Mesenchymal stem cell (in vitro differentiated cells and primary cell): Measurements from ENCODE around the gene RPP25. TPM values are rescaled to one million over a fixed set of nuclear protein-coding genes. Genes with fewer than 3 reads are reported as not detected.

ENCODE experiments used
- DNase-seq: peaks from one replicate; pipeline ENCODE4 v3.0.0-alpha.2; 2013
- H2AFZ ChIP-seq: one replicate; pipeline ENCODE4 v1.6.1; 2013; ENCODE audit warnings: low read depth, mild to moderate bottlenecking, control low read depth, inconsistent platforms, low read length, moderate library complexity
- H2AK5ac ChIP-seq: 2 replicates; pipeline ENCODE4 v1.6.1; 2013; ENCODE audit warnings: low read length, moderate library complexity, mild to moderate bottlenecking, inconsistent platforms; ENCODE audit not compliant: severe bottlenecking
- H2BK120ac ChIP-seq: one replicate; pipeline ENCODE4 v1.6.1; 2013; ENCODE audit warnings: low read depth, mild to moderate bottlenecking, inconsistent platforms, low read length, moderate library complexity
- H2BK12ac ChIP-seq, 2 experiments: one replicate each; pipeline ENCODE4 v1.6.1; 2013; ENCODE audit warnings: inconsistent platforms in 2 of 2, low read length in 2 of 2, mild to moderate bottlenecking in 2 of 2, moderate library complexity in 2 of 2, control low read depth in 1 of 2
- H2BK15ac ChIP-seq: one replicate; pipeline ENCODE4 v1.6.1; 2013; ENCODE audit warnings: mild to moderate bottlenecking, low read depth, inconsistent platforms; ENCODE audit not compliant: poor library complexity, severe bottlenecking
- H2BK5ac ChIP-seq: 2 replicates; pipeline ENCODE4 v1.6.1; 2013; ENCODE audit warnings: low read depth, mild to moderate bottlenecking, low read length, control low read depth, inconsistent platforms; ENCODE audit not compliant: poor library complexity, severe bottlenecking
- H3K14ac ChIP-seq, 2 experiments: one replicate each; pipeline ENCODE4 v1.6.1; 2013; ENCODE audit warnings: inconsistent platforms in 2 of 2, low read length in 2 of 2, control low read depth in 1 of 2, mild to moderate bottlenecking in 1 of 2, moderate library complexity in 1 of 2
- H3K18ac ChIP-seq, 2 experiments: one replicate each; pipeline ENCODE4 v1.6.1; 2013; ENCODE audit warnings: inconsistent platforms in 2 of 2, low read length in 2 of 2, control low read depth in 1 of 2, low read depth in 1 of 2, mild to moderate bottlenecking in 1 of 2
- H3K23ac ChIP-seq, 2 experiments: one replicate each; pipeline ENCODE4 v1.6.1; 2013; ENCODE audit warnings: inconsistent platforms in 2 of 2, low read length in 2 of 2, mild to moderate bottlenecking in 2 of 2, moderate library complexity in 2 of 2, control low read depth in 1 of 2
- H3K27ac ChIP-seq: 2 replicates; pipeline ENCODE4 v1.5.1; 2013; ENCODE audit warnings: mild to moderate bottlenecking, moderate library complexity, low read length, control low read depth, inconsistent platforms; ENCODE audit not compliant: poor library complexity, severe bottlenecking
- H3K27me3 ChIP-seq, 2 experiments: 2 replicates each; pipeline versions ENCODE4 v1.6.1 to v1.7.0; 2013; ENCODE audit warnings: low read length in 2 of 2, mild to moderate bottlenecking in 2 of 2, moderate library complexity in 2 of 2, control low read depth in 1 of 2, inconsistent platforms in 1 of 2; ENCODE audit not compliant: control insufficient read depth in 1 of 2, insufficient read depth in 1 of 2
- H3K36me3 ChIP-seq, 2 experiments: 2 replicates each; pipeline versions ENCODE4 v1.6.1 to v1.7.0; 2013; ENCODE audit warnings: low read length in 2 of 2, control low read depth in 1 of 2, inconsistent platforms in 1 of 2, low read depth in 1 of 2, mild to moderate bottlenecking in 1 of 2; ENCODE audit not compliant: insufficient read depth in 2 of 2, control insufficient read depth in 1 of 2
- H3K4ac ChIP-seq, 2 experiments: one replicate each; pipeline ENCODE4 v1.6.1; 2013; ENCODE audit warnings: inconsistent platforms in 2 of 2, low read length in 2 of 2, mild to moderate bottlenecking in 2 of 2, moderate library complexity in 2 of 2, control low read depth in 1 of 2, low read depth in 1 of 2
- H3K4me1 ChIP-seq: 2 replicates; pipeline ENCODE4 v1.6.1; 2013; ENCODE audit warnings: low read depth, low read length, control low read depth; ENCODE audit not compliant: control insufficient read depth, insufficient read depth
- H3K4me2 ChIP-seq: 2 replicates; pipeline ENCODE4 v1.6.1; 2013; ENCODE audit warnings: low read length, mild to moderate bottlenecking, inconsistent platforms; ENCODE audit not compliant: poor library complexity, severe bottlenecking
- H3K4me3 ChIP-seq, 2 experiments: 2 replicates each; pipeline versions ENCODE4 v1.5.1 to v1.7.0; 2013; ENCODE audit warnings: low read length in 2 of 2, mild to moderate bottlenecking in 2 of 2, control low read depth in 1 of 2, low read depth in 1 of 2; ENCODE audit not compliant: insufficient read depth in 1 of 2
- H3K79me1 ChIP-seq: replicated peaks from 2 replicates; pipeline ENCODE4 v1.6.1; 2013; ENCODE audit warnings: mild to moderate bottlenecking, control low read depth, low read length, inconsistent platforms; ENCODE audit not compliant: poor library complexity, severe bottlenecking
- H3K9ac ChIP-seq: 2 replicates; pipeline ENCODE4 v1.7.0; 2013; ENCODE audit warnings: mild to moderate bottlenecking, low read length, moderate library complexity
- H3K9me3 ChIP-seq: 2 replicates; pipeline ENCODE4 v1.7.0; 2013; ENCODE audit warnings: mild to moderate bottlenecking, low read length; ENCODE audit not compliant: control insufficient read depth
- H4K8ac ChIP-seq: one replicate; pipeline ENCODE4 v1.6.1; 2013; ENCODE audit warnings: inconsistent platforms, mild to moderate bottlenecking, low read length, moderate library complexity
- H4K91ac ChIP-seq: one replicate; pipeline ENCODE4 v1.6.1; 2013; ENCODE audit warnings: mild to moderate bottlenecking, low read length, inconsistent platforms
- WGBS: methylation state at CpG from one replicate; pipeline ENCODE4 v1.1.7; 2013; ENCODE audit warnings: mixed read lengths; 5-methylcytosine and 5-hydroxymethylcytosine counted together
- small RNA-seq: library from polyadenylated mRNA; stranded (forward); fragments of <200 nt; extraction: miRNeasy Mini kit (QIAGEN cat#:217004); gene quantifications from one replicate; pipeline ENCODE3, GENCODE V24; 2013; ENCODE audit warnings: low read depth

RPP25 gene

GRCh38 chr15:74906450-74907162 lies 50.0 kb downstream of the RPP25 start, which contains the start of gene FAM219B:
Gene FAM219B, minus strand, starts transcription at chr15:74906851. Its CDS starts 51 bp downstream, at chr15:74906800.
- Histone ChIP-seq H3K27me3 (no peaks in the 10 kb centered on the region), H2BK120ac (peak within 1 kb of the TSS; percentile 66), H3K4me2 (peak within 1 kb of the TSS; percentile 94), H3K27ac (peak within 1 kb of the TSS; percentile 77), H4K8ac (peak within 1 kb of the TSS; percentile 87), H2BK15ac (no peak within 1 kb of the TSS), H3K4me1 (peaks cover 20% of the 10 kb centered on the region), H2AFZ (peak within 1 kb of the TSS; percentile 84), H3K9ac (peak within 1 kb of the TSS; percentile 97), H3K14ac (peak within 1 kb of the TSS in 1 of 2 experiments; percentile 95), H3K36me3 (peaks cover 20 to 45% of the 10 kb centered on the region in 2 experiments), H2BK12ac (peak within 1 kb of the TSS in 1 of 2 experiments; percentile 48), H3K4me3 (peak within 1 kb of the TSS; percentile 85 to 87), H3K18ac (peak within 1 kb of the TSS; percentile 89 to 94), H4K91ac (peak within 1 kb of the TSS; percentile 16), H3K23ac (peak within 1 kb of the TSS; percentile 13 to 14), H3K79me1 (peaks cover 15% of the 10 kb centered on the region), H3K4ac (peak within 1 kb of the TSS; percentile 58 to 91), H3K9me3 (no peaks in the 10 kb centered on the region), H2BK5ac (peak within 1 kb of the TSS; percentile 89), H2AK5ac (no peak within 1 kb of the TSS)
- WGBS = 1% methylated on average over 74 of the region's 74 CpGs
- DNase-seq = peak; percentile 91

DNA sequence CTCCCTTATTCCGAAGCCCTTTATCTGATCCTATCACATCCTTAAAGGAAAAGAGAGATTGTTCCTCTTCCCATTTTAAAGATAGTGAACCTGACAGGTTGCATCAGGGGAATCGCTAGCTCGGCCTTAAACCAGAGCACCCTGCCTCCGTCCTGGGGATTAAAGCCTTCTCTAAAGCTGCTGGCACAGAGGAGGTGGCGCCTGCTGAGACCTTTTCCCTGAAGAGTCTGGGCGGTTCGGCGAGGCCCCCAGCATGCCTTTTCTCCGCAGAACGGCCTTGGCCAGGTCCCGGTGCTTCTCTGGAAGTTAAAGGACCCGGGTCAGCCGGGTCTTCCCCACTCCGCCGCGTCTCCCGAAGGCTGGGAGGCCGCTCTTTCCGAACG lies 50.5 kb downstream of the RPP25 start:
- H3K9ac ChIP-seq = peak overlapping the region; percentile 97
- peaks cover 17% of the 10 kb centered on the region for H3K79me1 ChIP-seq
- peak overlapping the region; percentile 94 for H3K4me2 ChIP-seq
- under 1% methylated on average over 20 of the region's 20 CpGs for WGBS
- H3K36me3 ChIP-seq = peaks cover 19 to 46% of the 10 kb centered on the region in 2 experiments
- peak overlapping the region; percentile 85 to 87 for H3K4me3 ChIP-seq
- peak overlapping the region in 1 of 2 experiments; percentile 14 for H3K23ac ChIP-seq
- peaks cover 20% of the 10 kb centered on the region for H3K4me1 ChIP-seq
- no peak overlapping the region for H2BK15ac ChIP-seq
- peak overlapping the region; percentile 82 to 93 for H3K18ac ChIP-seq
- H2BK12ac ChIP-seq = no peak overlapping the region
- no peaks in the 10 kb centered on the region for H3K9me3 ChIP-seq
- no peak overlapping the region for H2AK5ac ChIP-seq
- H2BK5ac ChIP-seq = peak overlapping the region; percentile 89
- peak overlapping the region; percentile 77 for H3K27ac ChIP-seq
- H3K4ac ChIP-seq = peak overlapping the region in 1 of 2 experiments; percentile 91
- H2BK120ac ChIP-seq = no peak overlapping the region
- peak; percentile 56 for DNase-seq
- H3K27me3 ChIP-seq = no peaks in the 10 kb centered on the region
- H3K14ac ChIP-seq = peak overlapping the region in 1 of 2 experiments; percentile 95
- peak overlapping the region; percentile 84 for H2AFZ ChIP-seq
- H4K91ac ChIP-seq = no peak overlapping the region
- H4K8ac ChIP-seq = no peak overlapping the region

Small RNAs within 50 kb of the gene (small RNA-seq; reads per million reads assigned to genes)
- not detected for gene RF00019
